CD4-positive, alpha-beta T cell treated with Interleukin-1 beta for 1 hour (primary cell): ENCODE data around the gene TFDP1.
"Not testable (repeated sequence)": the region's sequence is repeated elsewhere in the genome, so short reads cannot be mapped to it uniquely, and the experiment has no call there.

ENCODE experiments used
- DNase-seq, 2 donors: peaks; one replicate each; pipeline ENCODE4 v3.0.0-alpha.2; 2020 to 2022

TFDP1 gene

GRCh38 chr13:113621046-113621445 is 36.5 kb downstream of the TFDP1 start:
- DNase-seq = no peak

GRCh38 chr13:113621498-113621897 is 36.9 kb downstream of the TFDP1 start:
- not testable (repeated sequence) for DNase-seq

- DNase-seq = not testable (repeated sequence)
Measured at GRCh38 chr13:113621986-113622550, 37.5 kb downstream of the TFDP1 start.

- DNase-seq = no peak
Measured at GRCh38 chr13:113622791-113623490, 38.4 kb downstream of the TFDP1 start.

GRCh38 chr13:113623491-113624234 is 39.1 kb downstream of the TFDP1 start:
- no peak for DNase-seq

- no peak for DNase-seq
Measured at GRCh38 chr13:113624235-113624587, 39.7 kb downstream of the TFDP1 start.

GRCh38 chr13:113624640-113625304 is 40.2 kb downstream of the TFDP1 start:
- not testable (repeated sequence) for DNase-seq

GRCh38 chr13:113625965-113626721 is 41.6 kb downstream of the TFDP1 start:
- DNase-seq = no peak

GRCh38 chr13:113627136-113627535 is 42.6 kb downstream of the TFDP1 start:
- DNase-seq = no peak

- DNase-seq = no peak
Measured at GRCh38 chr13:113628291-113629270, 44.0 kb downstream of the TFDP1 start.

- no peak for DNase-seq
Measured at GRCh38 chr13:113629866-113630265, 45.3 kb downstream of the TFDP1 start.

- DNase-seq = no peak
Measured at GRCh38 chr13:113630296-113630695, 45.7 kb downstream of the TFDP1 start.

- DNase-seq = no peak
Measured at GRCh38 chr13:113630804-113631203, 46.3 kb downstream of the TFDP1 start.

- DNase-seq = no peak
Measured at GRCh38 chr13:113631341-113632095, 47.0 kb downstream of the TFDP1 start.

GRCh38 chr13:113632706-113633484 is 48.3 kb downstream of the TFDP1 start:
- no peak for DNase-seq

- DNase-seq = no peak
Measured at GRCh38 chr13:113633485-113633873, 48.9 kb downstream of the TFDP1 start.

- DNase-seq = no peak
Measured at GRCh38 chr13:113634279-113635047, 49.9 kb downstream of the TFDP1 start.

- no peak for DNase-seq
Measured at GRCh38 chr13:113635048-113635420, 50.5 kb downstream of the TFDP1 start.

- no peak for DNase-seq
Measured at GRCh38 chr13:113635709-113636108, 51.2 kb downstream of the TFDP1 start.
